ENCODE measurements around the gene DDX1. TPM values are rescaled to one million over a fixed set of nuclear protein-coding genes. Genes with fewer than 3 reads are reported as not detected.

The DDX1 gene
- total RNA-seq, 1 experiment from 2014 or later = 163 TPM

GRCh38 chr2:15618449-15618855 is 26.8 kb downstream of the DDX1 start:
- no peak for TF ChIP-seq CTCF (IDR thresholded peaks at IDR 0.05; ENCODE audit: insufficient read depth in 1 of 2, low read depth in 1 of 2, low read length in 1 of 2, severe bottlenecking in 1 of 2, unreplicated experiment in 1 of 2)
- no peaks in the 10 kb centered on the region for H3K9me3 Mint-ChIP-seq (ENCODE audit: unreplicated experiment)
- H3K27me3 Mint-ChIP-seq (ENCODE audit: insufficient read depth, unreplicated experiment) = no peaks in the 10 kb centered on the region
- ChIA-PET CTCF (no interaction called here), POLR2A (no interaction called here)
- H3K4me1 ChIP-seq = no peaks in the 10 kb centered on the region
- H3K36me3 ChIP-seq (ENCODE audit: control insufficient read depth, insufficient read depth, low read length) = 0 out of 2 replicates have a peak, but pooled peaks cover 2% of the 10 kb centered on the region
- H3K9me3 ChIP-seq = no peaks in the 10 kb centered on the region; the same call in 1 of the 2 replicates
- H3K36me3 Mint-ChIP-seq (ENCODE audit: insufficient read depth, unreplicated experiment) = peaks cover 70% of the 10 kb centered on the region
- peaks cover 3% of the 10 kb centered on the region for H3K4me1 Mint-ChIP-seq (ENCODE audit: low read depth, unreplicated experiment)
- DNase-seq = no peak
- no TSS peak for BruUV-seq (replicated peaks)
- no peak overlapping the region for H3K4me3 ChIP-seq (ENCODE audit: low read depth, low read length)
- H3K4me3 Mint-ChIP-seq (ENCODE audit: unreplicated experiment) = no peak overlapping the region
- intact Hi-C loops (cut with micrococcal nuclease; ENCODE audit: unreplicated experiment) = no loop called here
- H3K27me3 ChIP-seq (replicated peaks; ENCODE audit: control insufficient read depth, insufficient read depth, low read length) = no peaks in the 10 kb centered on the region
- H3K27ac Mint-ChIP-seq (ENCODE audit: unreplicated experiment) = no peak overlapping the region

GRCh38 chr2:15619076-15619475 is 27.4 kb downstream of the DDX1 start:
- Histone ChIP-seq H3K27me3 (replicated peaks; ENCODE audit: control insufficient read depth, insufficient read depth, low read length) (no peaks in the 10 kb centered on the region), H3K4me3 (ENCODE audit: low read depth, low read length) (no peak overlapping the region), H3K9me3 (no peaks in the 10 kb centered on the region; the same call in 1 of the 2 replicates), H3K4me1 (no peaks in the 10 kb centered on the region), H3K36me3 (ENCODE audit: control insufficient read depth, insufficient read depth, low read length) (0 out of 2 replicates have a peak, but pooled peaks cover 2% of the 10 kb centered on the region)
- DNase-seq = no peak
- peaks cover 70% of the 10 kb centered on the region for H3K36me3 Mint-ChIP-seq (ENCODE audit: insufficient read depth, unreplicated experiment)
- no peak overlapping the region for H3K4me3 Mint-ChIP-seq (ENCODE audit: unreplicated experiment)
- CTCF ChIA-PET = no interaction called here
- H3K4me1 Mint-ChIP-seq (ENCODE audit: low read depth, unreplicated experiment) = no peaks in the 10 kb centered on the region
- POLR2A ChIA-PET = no interaction called here
- no peaks in the 10 kb centered on the region for H3K27me3 Mint-ChIP-seq (ENCODE audit: insufficient read depth, unreplicated experiment)
- TF ChIP-seq CTCF (IDR thresholded peaks at IDR 0.05; ENCODE audit: insufficient read depth in 1 of 2, low read depth in 1 of 2, low read length in 1 of 2, severe bottlenecking in 1 of 2, unreplicated experiment in 1 of 2) = no peak
- H3K9me3 Mint-ChIP-seq (ENCODE audit: unreplicated experiment) = no peaks in the 10 kb centered on the region
- BruUV-seq (replicated peaks) = no TSS peak
- intact Hi-C loops (cut with micrococcal nuclease; ENCODE audit: unreplicated experiment) = no loop called here
- no peak overlapping the region for H3K27ac Mint-ChIP-seq (ENCODE audit: unreplicated experiment)

- no peaks in the 10 kb centered on the region for H3K4me1 Mint-ChIP-seq (ENCODE audit: low read depth, unreplicated experiment)
- no peak overlapping the region for H3K27ac Mint-ChIP-seq (ENCODE audit: unreplicated experiment)
- no peak overlapping the region for H3K4me3 ChIP-seq (ENCODE audit: low read depth, low read length)
- no peaks in the 10 kb centered on the region for H3K27me3 ChIP-seq (replicated peaks; ENCODE audit: control insufficient read depth, insufficient read depth, low read length)
- intact Hi-C loops (cut with micrococcal nuclease; ENCODE audit: unreplicated experiment) = no loop called here
- ChIA-PET CTCF (no interaction called here), POLR2A (no interaction called here)
- 0 out of 2 replicates have a peak, but pooled peaks cover 2% of the 10 kb centered on the region for H3K36me3 ChIP-seq (ENCODE audit: control insufficient read depth, insufficient read depth, low read length)
- DNase-seq = no peak
- no peaks in the 10 kb centered on the region for H3K27me3 Mint-ChIP-seq (ENCODE audit: insufficient read depth, unreplicated experiment)
- no peaks in the 10 kb centered on the region for H3K4me1 ChIP-seq
- no peaks in the 10 kb centered on the region; the same call in 1 of the 2 replicates for H3K9me3 ChIP-seq
- H3K9me3 Mint-ChIP-seq (ENCODE audit: unreplicated experiment) = no peaks in the 10 kb centered on the region
- no peak for TF ChIP-seq CTCF (IDR thresholded peaks at IDR 0.05; ENCODE audit: insufficient read depth in 1 of 2, low read depth in 1 of 2, low read length in 1 of 2, severe bottlenecking in 1 of 2, unreplicated experiment in 1 of 2)
- peaks cover 70% of the 10 kb centered on the region for H3K36me3 Mint-ChIP-seq (ENCODE audit: insufficient read depth, unreplicated experiment)
- H3K4me3 Mint-ChIP-seq (ENCODE audit: unreplicated experiment) = no peak overlapping the region
- no TSS peak for BruUV-seq (replicated peaks)
Measured at GRCh38 chr2:15619510-15619909, 27.8 kb downstream of the DDX1 start.

All from Caco-2 (cell line).